Measurements from ENCODE around the gene WDR90. TPM values are rescaled to one million over a fixed set of nuclear protein-coding genes. Genes with fewer than 3 reads are reported as not detected.

WDR90 gene
- total RNA-seq, 1 experiment from 2014 or later = 68.2 TPM

- peaks cover 0 to 3% (median 0%) of the 10 kb centered on the region in 3 experiments; a peak in 2 of 7 replicates for H3K36me3 Mint-ChIP-seq (ENCODE audit: insufficient read depth in 1 of 3, low read depth in 3 of 3)
- Histone ChIP-seq H3K27ac (ENCODE audit: insufficient read length, low read depth, low read length) (no peak overlapping the region), H3K56ac (ENCODE audit: insufficient read length, low read depth, low read length) (no peak overlapping the region), H3T11ph (ENCODE audit: low read length) (no peak overlapping the region), H2AFZ (ENCODE audit: low read length) (no peak overlapping the region), H4K5ac (ENCODE audit: insufficient read length, low read depth, low read length) (no peak overlapping the region), H3K79me2 (ENCODE audit: insufficient read depth, low read length) (no peaks in the 10 kb centered on the region), H3K14ac (ENCODE audit: insufficient read depth, low read length) (no peak overlapping the region; the same call in 1 of the 2 replicates), H3K9ac (ENCODE audit: extremely low read depth, insufficient read length, low read length) (no peak overlapping the region), H2AK5ac (ENCODE audit: insufficient read length, low read length) (no peak overlapping the region), H3K4ac (ENCODE audit: low read depth, low read length) (no peak overlapping the region), H3K23me2 (ENCODE audit: insufficient read length, low read depth, low read length, poor library complexity, severe bottlenecking) (peaks cover 4% of the 10 kb centered on the region), H3K27me3 (ENCODE audit: insufficient read depth, low read length) (peaks cover 46% of the 10 kb centered on the region; the same call in 1 of the 2 replicates), H3K23ac (ENCODE audit: insufficient read length, low read depth, low read length) (no peak overlapping the region), H3K18ac (ENCODE audit: insufficient read length, low read depth, low read length) (no peak overlapping the region), H3K4me2 (ENCODE audit: insufficient read depth, insufficient read length, low read length) (peak overlapping the region; percentile 49), H2BK5ac (ENCODE audit: insufficient read length, low read length) (no peak overlapping the region), H2BK12ac (ENCODE audit: insufficient read length, low read depth, low read length) (no peak overlapping the region), H2BK20ac (ENCODE audit: low read depth, low read length, poor library complexity, severe bottlenecking) (no peak overlapping the region), H2BK120ac (ENCODE audit: low read depth, low read length, poor library complexity, severe bottlenecking) (no peak overlapping the region), H3K79me1 (ENCODE audit: insufficient read depth, low read depth, low read length, poor library complexity, severe bottlenecking) (no peaks in the 10 kb centered on the region), H4K20me1 (ENCODE audit: control insufficient read depth, insufficient read depth, insufficient read length) (no peaks in the 10 kb centered on the region), H4K91ac (ENCODE audit: insufficient read length, low read depth, low read length) (no peak overlapping the region), H2BK15ac (ENCODE audit: low read depth, low read length) (no peak overlapping the region), H4K8ac (replicated peaks; ENCODE audit: insufficient read length, low read depth, low read length) (no peak overlapping the region), H3K4me1 (ENCODE audit: insufficient read depth, low read length) (no peaks in the 10 kb centered on the region), H3K9me3 (ENCODE audit: control insufficient read depth, low read depth, low read length) (no peaks in the 10 kb centered on the region)
- WGBS (ENCODE audit: extremely low coverage, insufficient read length, low lambda C conversion rate) = no CpG with 5 or more reads among the region's 49 CpGs
- DNase-seq = no peak
- peaks cover 86% of the 10 kb centered on the region for H3K27me3 Mint-ChIP-seq (ENCODE audit: low read depth)
- TF ChIP-seq, protein P1, sequence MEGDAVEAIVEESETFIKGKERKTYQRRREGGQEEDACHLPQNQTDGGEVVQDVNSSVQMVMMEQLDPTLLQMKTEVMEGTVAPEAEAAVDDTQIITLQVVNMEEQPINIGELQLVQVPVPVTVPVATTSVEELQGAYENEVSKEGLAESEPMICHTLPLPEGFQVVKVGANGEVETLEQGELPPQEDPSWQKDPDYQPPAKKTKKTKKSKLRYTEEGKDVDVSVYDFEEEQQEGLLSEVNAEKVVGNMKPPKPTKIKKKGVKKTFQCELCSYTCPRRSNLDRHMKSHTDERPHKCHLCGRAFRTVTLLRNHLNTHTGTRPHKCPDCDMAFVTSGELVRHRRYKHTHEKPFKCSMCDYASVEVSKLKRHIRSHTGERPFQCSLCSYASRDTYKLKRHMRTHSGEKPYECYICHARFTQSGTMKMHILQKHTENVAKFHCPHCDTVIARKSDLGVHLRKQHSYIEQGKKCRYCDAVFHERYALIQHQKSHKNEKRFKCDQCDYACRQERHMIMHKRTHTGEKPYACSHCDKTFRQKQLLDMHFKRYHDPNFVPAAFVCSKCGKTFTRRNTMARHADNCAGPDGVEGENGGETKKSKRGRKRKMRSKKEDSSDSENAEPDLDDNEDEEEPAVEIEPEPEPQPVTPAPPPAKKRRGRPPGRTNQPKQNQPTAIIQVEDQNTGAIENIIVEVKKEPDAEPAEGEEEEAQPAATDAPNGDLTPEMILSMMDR (conservative IDR thresholded peaks at IDR 0.05) = no peak
- H3K4me1 Mint-ChIP-seq = peaks cover 0 to 7% of the 10 kb centered on the region in 2 experiments; a peak in 1 of 4 replicates
- peak overlapping the region; percentile 50 to 79 for H3K4me3 Mint-ChIP-seq
- no peak overlapping the region for H3K27ac Mint-ChIP-seq
- H3K9me3 Mint-ChIP-seq = peaks cover 0 to 2% of the 10 kb centered on the region in 2 experiments; a peak in 2 of 5 replicates
Measured at GRCh38 chr16:706189-707061, 57.3 kb downstream of the WDR90 start.
